Activated naive CD8-positive, alpha-beta T cell (primary cell): ENCODE measurements around the gene CES1.
"Not testable (repeated sequence)": the region's sequence is repeated elsewhere in the genome, so short reads cannot be mapped to it uniquely, and the experiment has no call there.

ENCODE experiments used
- H3K27ac Mint-ChIP-seq: one replicate; pipeline ENCODE4 v1.8.0; 2021; ENCODE audit warnings: mixed read lengths
- H3K27me3 Mint-ChIP-seq: one replicate; pipeline ENCODE4 v1.8.0; 2021; ENCODE audit warnings: mixed read lengths
- H3K36me3 Mint-ChIP-seq: one replicate; pipeline ENCODE4 v1.8.0; 2021; ENCODE audit warnings: mixed read lengths
- H3K4me1 Mint-ChIP-seq: one replicate; pipeline ENCODE4 v1.8.0; 2021; ENCODE audit warnings: low read depth, mixed read lengths
- H3K4me3 Mint-ChIP-seq: one replicate; pipeline ENCODE4 v1.8.0; 2021; ENCODE audit warnings: mild to moderate bottlenecking, mixed read lengths
- H3K9me3 Mint-ChIP-seq: one replicate; pipeline ENCODE4 v1.8.0; 2021; ENCODE audit warnings: low read depth, mixed read lengths

The CES1 gene

GRCh38 chr16:55832773-55833691 is at the start of gene CES1:
Gene CES1, minus strand, starts transcription at chr16:55833096. Its CDS starts 41 bp downstream, at chr16:55833055.
- Mint-ChIP-seq H3K27ac (no peak within 1 kb of the TSS), H3K4me3 (no peak within 1 kb of the TSS), H3K36me3 (no peaks in the 10 kb centered on the region), H3K27me3 (peaks cover 4% of the 10 kb centered on the region), H3K9me3 (no peaks in the 10 kb centered on the region), H3K4me1 (no peaks in the 10 kb centered on the region)

DNA sequence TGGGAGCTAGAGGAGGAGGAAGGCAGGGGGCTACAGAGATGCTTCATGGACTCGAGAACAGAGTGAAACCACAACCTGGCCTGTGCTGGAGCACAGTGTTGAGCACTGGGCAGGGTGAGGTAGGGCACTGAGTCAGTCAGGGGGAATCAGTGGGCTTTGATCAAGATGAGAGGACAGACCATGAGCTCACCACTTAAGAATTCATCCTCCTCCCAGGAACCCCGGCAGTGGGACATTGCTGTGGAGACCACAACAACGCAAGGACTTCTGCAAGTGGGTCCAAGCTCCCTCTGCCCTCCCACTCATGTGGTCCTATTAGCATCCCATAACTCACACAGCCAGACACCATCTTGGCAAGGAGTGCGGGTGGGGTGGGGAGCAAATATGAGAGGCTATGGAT is 44.0 kb upstream of the CES1 start:
- H3K36me3 Mint-ChIP-seq, result no peaks in the 10 kb centered on the region
- no peaks in the 10 kb centered on the region for H3K27me3 Mint-ChIP-seq
- no peaks in the 10 kb centered on the region for H3K9me3 Mint-ChIP-seq
- H3K4me3 Mint-ChIP-seq, result no peak overlapping the region
- H3K27ac Mint-ChIP-seq, result no peak overlapping the region
- H3K4me1 Mint-ChIP-seq, result no peaks in the 10 kb centered on the region

GRCh38 chr16:55875273-55875672 is 42.4 kb upstream of the CES1 start, which contains the start of gene CES5A:
Gene CES5A, minus strand, starts transcription at chr16:55875373. Its CDS starts 152 bp downstream, at chr16:55875221.
- Mint-ChIP-seq H3K9me3 (no peaks in the 10 kb centered on the region), H3K27me3 (no peaks in the 10 kb centered on the region), H3K36me3 (no peaks in the 10 kb centered on the region), H3K4me3 (no peak within 1 kb of the TSS), H3K4me1 (no peaks in the 10 kb centered on the region), H3K27ac (no peak within 1 kb of the TSS)

GRCh38 chr16:55873122-55873521 is 40.2 kb upstream of the CES1 start:
- Mint-ChIP-seq H3K27me3 (no peaks in the 10 kb centered on the region), H3K9me3 (no peaks in the 10 kb centered on the region), H3K4me3 (no peak overlapping the region), H3K4me1 (no peaks in the 10 kb centered on the region), H3K36me3 (no peaks in the 10 kb centered on the region), H3K27ac (no peak overlapping the region)

- H3K27ac Mint-ChIP-seq, result no peak overlapping the region
- H3K9me3 Mint-ChIP-seq, result no peaks in the 10 kb centered on the region
- no peaks in the 10 kb centered on the region for H3K27me3 Mint-ChIP-seq
- no peak overlapping the region for H3K4me3 Mint-ChIP-seq
- H3K36me3 Mint-ChIP-seq, result no peaks in the 10 kb centered on the region
- no peaks in the 10 kb centered on the region for H3K4me1 Mint-ChIP-seq
Measured at GRCh38 chr16:55872130-55872529, 39.2 kb upstream of the CES1 start.

DNA sequence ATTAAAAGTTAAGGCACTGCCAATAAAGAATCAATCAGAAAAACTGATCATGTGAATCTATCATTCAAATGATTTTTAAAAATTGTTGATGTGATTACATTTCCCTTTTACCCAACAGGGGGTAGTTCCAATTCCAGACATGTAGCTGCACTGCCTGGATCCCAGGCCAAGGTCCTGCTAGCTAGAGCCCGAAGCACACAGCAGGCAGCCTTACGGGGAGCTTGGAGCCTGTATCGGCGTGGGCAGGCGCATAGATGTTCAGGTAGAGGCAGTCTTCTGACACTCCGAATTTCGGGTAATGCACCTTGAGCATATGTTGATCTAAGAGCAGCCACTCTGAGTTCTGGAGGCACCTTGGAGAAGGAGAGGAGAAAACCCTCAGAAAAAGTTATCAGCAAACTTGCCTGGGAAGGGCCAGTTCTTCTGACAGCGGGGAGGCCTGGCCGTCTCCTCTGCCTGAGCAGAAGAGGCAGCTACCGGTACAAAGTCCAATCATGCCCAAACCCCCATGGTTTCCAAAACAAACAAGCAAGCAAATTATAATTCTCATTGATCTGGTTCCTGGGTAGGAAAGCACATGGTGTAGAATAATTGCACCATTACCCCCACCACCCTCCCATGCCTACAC is 38.6 kb upstream of the CES1 start:
- Mint-ChIP-seq H3K4me3 (no peak overlapping the region), H3K9me3 (no peaks in the 10 kb centered on the region), H3K27me3 (no peaks in the 10 kb centered on the region), H3K4me1 (no peaks in the 10 kb centered on the region), H3K36me3 (no peaks in the 10 kb centered on the region), H3K27ac (no peak overlapping the region)

DNA sequence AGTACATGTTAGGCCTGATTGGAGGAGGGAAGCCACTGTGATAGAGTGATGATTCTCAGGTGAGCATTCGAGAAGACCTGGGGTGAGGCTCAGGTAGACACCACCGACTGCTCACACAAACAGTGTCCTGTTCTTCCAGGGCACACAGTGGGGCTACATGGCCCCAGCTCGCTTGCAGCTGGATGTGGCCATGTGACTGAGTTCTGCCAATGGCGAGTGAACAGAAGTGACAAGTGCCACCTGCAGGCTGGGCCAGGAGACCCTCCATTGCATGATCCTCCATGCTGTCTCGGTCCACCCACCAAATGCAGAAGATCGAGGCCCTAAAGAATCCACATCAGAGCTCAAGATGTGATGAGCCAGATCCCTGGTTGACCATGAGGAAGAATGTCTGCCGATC is 36.1 kb upstream of the CES1 start:
- Mint-ChIP-seq H3K27me3 (no peaks in the 10 kb centered on the region), H3K36me3 (no peaks in the 10 kb centered on the region), H3K27ac (no peak overlapping the region), H3K4me1 (no peaks in the 10 kb centered on the region), H3K4me3 (no peak overlapping the region), H3K9me3 (no peaks in the 10 kb centered on the region)

DNA sequence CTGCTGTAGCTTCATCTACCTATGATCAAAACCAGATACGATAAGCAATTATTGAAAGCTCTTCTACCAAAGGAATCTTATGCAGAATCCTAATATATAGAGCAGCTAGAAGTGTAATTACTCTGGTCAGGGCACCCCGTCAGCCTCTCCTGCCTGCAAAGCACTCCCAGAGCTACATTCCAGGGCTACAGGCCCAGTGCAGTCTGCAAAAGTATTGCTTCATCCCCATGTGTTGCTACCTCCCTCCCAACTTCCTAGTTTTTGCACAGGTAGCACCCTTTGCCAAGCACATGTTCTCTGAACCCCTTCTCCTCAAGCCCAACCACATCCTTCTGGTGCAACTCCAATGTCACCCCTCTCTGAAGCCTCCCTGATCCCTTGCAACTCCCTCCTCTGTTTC is 35.2 kb upstream of the CES1 start:
- Mint-ChIP-seq H3K27me3 (no peaks in the 10 kb centered on the region), H3K9me3 (no peaks in the 10 kb centered on the region), H3K4me3 (no peak overlapping the region), H3K27ac (no peak overlapping the region), H3K4me1 (no peaks in the 10 kb centered on the region), H3K36me3 (no peaks in the 10 kb centered on the region)

GRCh38 chr16:55861288-55861687 is 28.4 kb upstream of the CES1 start:
- no peak overlapping the region for H3K27ac Mint-ChIP-seq
- H3K9me3 Mint-ChIP-seq, result no peaks in the 10 kb centered on the region
- H3K27me3 Mint-ChIP-seq, result peaks cover 4% of the 10 kb centered on the region
- no peak overlapping the region for H3K4me3 Mint-ChIP-seq
- no peaks in the 10 kb centered on the region for H3K4me1 Mint-ChIP-seq
- no peaks in the 10 kb centered on the region for H3K36me3 Mint-ChIP-seq

DNA sequence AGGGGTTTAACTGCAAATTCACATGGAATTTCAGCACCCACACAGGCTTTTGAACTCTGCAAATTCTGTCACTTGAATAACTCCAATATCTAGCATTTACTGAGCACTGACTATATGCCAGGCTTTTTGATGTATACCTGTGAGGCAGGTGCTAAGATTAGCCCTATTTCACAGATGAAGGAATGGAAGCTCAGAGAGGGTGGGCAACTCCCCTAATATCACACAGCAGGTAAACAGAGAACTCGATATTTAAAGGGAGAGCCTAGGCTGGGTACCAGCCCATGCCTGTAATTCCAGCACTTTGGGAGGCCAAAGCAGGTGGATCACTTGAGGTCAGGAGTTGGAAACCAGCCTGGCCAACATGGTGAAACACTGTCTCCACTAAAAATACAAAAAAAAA is 24.8 kb upstream of the CES1 start:
- not testable (repeated sequence) for H3K27me3 Mint-ChIP-seq, H3K36me3 Mint-ChIP-seq, H3K9me3 Mint-ChIP-seq, H3K27ac Mint-ChIP-seq, H3K4me3 Mint-ChIP-seq, H3K4me1 Mint-ChIP-seq

- Mint-ChIP-seq H3K4me1 (no peaks in the 10 kb centered on the region), H3K9me3 (no peaks in the 10 kb centered on the region), H3K27me3 (peaks cover 11% of the 10 kb centered on the region), H3K4me3 (no peak overlapping the region), H3K36me3 (no peaks in the 10 kb centered on the region), H3K27ac (no peak overlapping the region)
Measured at GRCh38 chr16:55856950-55857349, 24.1 kb upstream of the CES1 start.

GRCh38 chr16:55853114-55853513 is 20.2 kb upstream of the CES1 start:
- H3K27me3 Mint-ChIP-seq, result peaks cover 17% of the 10 kb centered on the region

DNA sequence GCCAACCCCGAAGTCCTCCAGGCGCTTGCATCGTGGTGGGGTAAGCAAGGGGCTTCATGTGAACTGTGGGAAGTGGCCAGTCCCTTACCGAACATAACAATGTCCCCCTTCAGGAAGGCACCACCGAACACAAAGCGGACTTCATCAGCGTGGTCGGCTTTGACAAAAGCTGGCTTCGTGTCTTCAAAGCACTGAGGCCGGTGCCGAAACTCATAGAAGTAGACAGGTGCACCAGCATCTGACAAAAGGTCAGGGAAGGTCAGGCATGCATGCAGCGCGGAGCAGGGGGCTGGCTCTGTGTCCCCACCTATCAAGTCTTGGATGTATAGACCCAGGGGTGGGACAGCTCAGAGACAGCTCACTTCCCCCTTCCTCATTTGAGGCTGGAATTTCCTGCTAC is 16.6 kb upstream of the CES1 start:
- H3K36me3 Mint-ChIP-seq, result no peaks in the 10 kb centered on the region
- H3K27me3 Mint-ChIP-seq, result peaks cover 18% of the 10 kb centered on the region
- no peak overlapping the region for H3K27ac Mint-ChIP-seq
- no peaks in the 10 kb centered on the region for H3K4me1 Mint-ChIP-seq
- no peaks in the 10 kb centered on the region for H3K9me3 Mint-ChIP-seq
- no peak overlapping the region for H3K4me3 Mint-ChIP-seq

More at GRCh38 chr16:55853114-55853513, 20.2 kb upstream of the CES1 start:
- H3K9me3 Mint-ChIP-seq, result no peaks in the 10 kb centered on the region
- no peak overlapping the region for H3K4me3 Mint-ChIP-seq
- no peaks in the 10 kb centered on the region for H3K36me3 Mint-ChIP-seq
- H3K27ac Mint-ChIP-seq, result no peak overlapping the region
- H3K4me1 Mint-ChIP-seq, result no peaks in the 10 kb centered on the region

GRCh38 chr16:55846598-55847346 is 13.9 kb upstream of the CES1 start:
- peaks cover 13% of the 10 kb centered on the region for H3K27me3 Mint-ChIP-seq
- no peak overlapping the region for H3K27ac Mint-ChIP-seq
- H3K36me3 Mint-ChIP-seq, result no peaks in the 10 kb centered on the region
- H3K9me3 Mint-ChIP-seq, result no peaks in the 10 kb centered on the region
- H3K4me1 Mint-ChIP-seq, result no peaks in the 10 kb centered on the region
- H3K4me3 Mint-ChIP-seq, result no peak overlapping the region

- Mint-ChIP-seq H3K27me3 (peaks cover 8% of the 10 kb centered on the region), H3K4me3 (no peak overlapping the region), H3K36me3 (no peaks in the 10 kb centered on the region), H3K4me1 (no peaks in the 10 kb centered on the region), H3K27ac (no peak overlapping the region), H3K9me3 (no peaks in the 10 kb centered on the region)
Measured at GRCh38 chr16:55843105-55843395, 10.2 kb upstream of the CES1 start.
